Measurements from ENCODE around the gene PCDHGC5.

The PCDHGC5 gene

DNA sequence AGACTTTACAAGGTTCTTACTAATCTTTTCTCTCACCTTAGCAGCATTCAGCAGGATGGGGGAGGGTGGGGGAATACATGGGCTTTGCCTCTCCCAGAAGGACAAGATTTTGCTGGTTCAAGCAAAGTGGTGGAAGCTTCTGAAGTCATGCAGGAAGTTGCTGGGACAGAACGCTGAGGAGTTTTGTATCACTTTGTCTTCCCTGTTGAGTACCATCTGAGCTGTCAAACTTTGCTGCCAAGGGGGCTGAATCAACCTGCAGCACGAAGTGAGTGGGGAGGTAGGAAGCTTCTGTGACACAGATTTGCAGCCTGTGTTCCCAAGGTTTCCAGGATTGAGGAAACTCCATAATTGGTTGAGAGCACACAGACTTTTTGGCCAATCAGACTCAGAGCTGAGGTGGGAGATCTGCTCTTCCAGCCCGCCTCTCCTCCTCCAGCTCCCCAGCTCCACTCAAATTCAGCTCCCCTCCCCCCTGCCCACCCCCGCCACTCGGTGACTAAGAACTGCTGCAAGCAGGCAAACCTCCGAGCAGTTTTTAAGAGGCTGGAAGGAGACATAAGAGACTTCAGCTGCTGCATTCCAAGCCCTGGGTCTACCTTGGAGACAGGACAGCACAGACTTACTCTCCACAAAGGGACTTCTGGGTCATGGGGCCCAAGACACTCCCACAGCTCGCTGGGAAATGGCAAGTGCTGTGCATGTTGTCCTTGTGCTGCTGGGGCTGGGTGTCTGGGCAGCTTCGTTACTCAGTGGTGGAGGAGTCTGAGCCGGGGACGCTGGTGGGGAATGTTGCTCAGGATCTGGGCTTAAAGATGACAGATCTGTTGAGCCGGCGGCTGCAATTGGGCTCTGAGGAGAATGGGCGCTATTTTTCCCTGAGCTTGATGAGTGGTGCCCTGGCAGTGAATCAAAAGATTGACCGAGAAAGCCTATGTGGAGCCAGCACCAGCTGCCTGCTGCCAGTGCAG lies at the start of gene PCDHGC5:
Gene PCDHGC5 (plus strand): TSS at position 491 of the 971 bp plus-strand sequence. CDS start 160 bp downstream, at position 651.
- TF ChIP-seq ZNF70 (CRISPR knock-in tag; IDR thresholded peaks at IDR 0.05) = no peak
- TF ChIP-seq ISL1 (CRISPR knock-in tag; IDR thresholded peaks at IDR 0.05) = no peak
- no peak for TF ChIP-seq ZC3H10 (CRISPR knock-in tag; IDR thresholded peaks at IDR 0.05)
- TF ChIP-seq, protein P1, sequence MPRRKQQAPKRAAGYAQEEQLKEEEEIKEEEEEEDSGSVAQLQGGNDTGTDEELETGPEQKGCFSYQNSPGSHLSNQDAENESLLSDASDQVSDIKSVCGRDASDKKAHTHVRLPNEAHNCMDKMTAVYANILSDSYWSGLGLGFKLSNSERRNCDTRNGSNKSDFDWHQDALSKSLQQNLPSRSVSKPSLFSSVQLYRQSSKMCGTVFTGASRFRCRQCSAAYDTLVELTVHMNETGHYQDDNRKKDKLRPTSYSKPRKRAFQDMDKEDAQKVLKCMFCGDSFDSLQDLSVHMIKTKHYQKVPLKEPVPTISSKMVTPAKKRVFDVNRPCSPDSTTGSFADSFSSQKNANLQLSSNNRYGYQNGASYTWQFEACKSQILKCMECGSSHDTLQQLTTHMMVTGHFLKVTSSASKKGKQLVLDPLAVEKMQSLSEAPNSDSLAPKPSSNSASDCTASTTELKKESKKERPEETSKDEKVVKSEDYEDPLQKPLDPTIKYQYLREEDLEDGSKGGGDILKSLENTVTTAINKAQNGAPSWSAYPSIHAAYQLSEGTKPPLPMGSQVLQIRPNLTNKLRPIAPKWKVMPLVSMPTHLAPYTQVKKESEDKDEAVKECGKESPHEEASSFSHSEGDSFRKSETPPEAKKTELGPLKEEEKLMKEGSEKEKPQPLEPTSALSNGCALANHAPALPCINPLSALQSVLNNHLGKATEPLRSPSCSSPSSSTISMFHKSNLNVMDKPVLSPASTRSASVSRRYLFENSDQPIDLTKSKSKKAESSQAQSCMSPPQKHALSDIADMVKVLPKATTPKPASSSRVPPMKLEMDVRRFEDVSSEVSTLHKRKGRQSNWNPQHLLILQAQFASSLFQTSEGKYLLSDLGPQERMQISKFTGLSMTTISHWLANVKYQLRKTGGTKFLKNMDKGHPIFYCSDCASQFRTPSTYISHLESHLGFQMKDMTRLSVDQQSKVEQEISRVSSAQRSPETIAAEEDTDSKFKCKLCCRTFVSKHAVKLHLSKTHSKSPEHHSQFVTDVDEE (CRISPR knock-in tag; IDR thresholded peaks at IDR 0.05) = no peak
- no peak for TF ChIP-seq ZNF565 (CRISPR knock-in tag; conservative IDR thresholded peaks at IDR 0.05; ENCODE audit: low read depth)
- TF ChIP-seq ZNF8 (CRISPR knock-in tag; IDR thresholded peaks at IDR 0.05) = no peak
- TF ChIP-seq TCF4 (CRISPR knock-in tag; IDR thresholded peaks at IDR 0.05; ENCODE audit: borderline replicate concordance) = no peak
- no peak for TF ChIP-seq ZFP30 (CRISPR knock-in tag; IDR thresholded peaks at IDR 0.05)
- no peak for TF ChIP-seq OSR1 (CRISPR knock-in tag; IDR thresholded peaks at IDR 0.05)
- TF ChIP-seq, protein P2, sequence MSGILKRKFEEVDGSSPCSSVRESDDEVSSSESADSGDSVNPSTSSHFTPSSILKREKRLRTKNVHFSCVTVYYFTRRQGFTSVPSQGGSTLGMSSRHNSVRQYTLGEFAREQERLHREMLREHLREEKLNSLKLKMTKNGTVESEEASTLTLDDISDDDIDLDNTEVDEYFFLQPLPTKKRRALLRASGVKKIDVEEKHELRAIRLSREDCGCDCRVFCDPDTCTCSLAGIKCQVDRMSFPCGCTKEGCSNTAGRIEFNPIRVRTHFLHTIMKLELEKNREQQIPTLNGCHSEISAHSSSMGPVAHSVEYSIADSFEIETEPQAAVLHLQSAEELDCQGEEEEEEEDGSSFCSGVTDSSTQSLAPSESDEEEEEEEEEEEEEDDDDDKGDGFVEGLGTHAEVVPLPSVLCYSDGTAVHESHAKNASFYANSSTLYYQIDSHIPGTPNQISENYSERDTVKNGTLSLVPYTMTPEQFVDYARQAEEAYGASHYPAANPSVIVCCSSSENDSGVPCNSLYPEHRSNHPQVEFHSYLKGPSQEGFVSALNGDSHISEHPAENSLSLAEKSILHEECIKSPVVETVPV (CRISPR knock-in tag; IDR thresholded peaks at IDR 0.05) = no peak
- TF ChIP-seq, protein P3, sequence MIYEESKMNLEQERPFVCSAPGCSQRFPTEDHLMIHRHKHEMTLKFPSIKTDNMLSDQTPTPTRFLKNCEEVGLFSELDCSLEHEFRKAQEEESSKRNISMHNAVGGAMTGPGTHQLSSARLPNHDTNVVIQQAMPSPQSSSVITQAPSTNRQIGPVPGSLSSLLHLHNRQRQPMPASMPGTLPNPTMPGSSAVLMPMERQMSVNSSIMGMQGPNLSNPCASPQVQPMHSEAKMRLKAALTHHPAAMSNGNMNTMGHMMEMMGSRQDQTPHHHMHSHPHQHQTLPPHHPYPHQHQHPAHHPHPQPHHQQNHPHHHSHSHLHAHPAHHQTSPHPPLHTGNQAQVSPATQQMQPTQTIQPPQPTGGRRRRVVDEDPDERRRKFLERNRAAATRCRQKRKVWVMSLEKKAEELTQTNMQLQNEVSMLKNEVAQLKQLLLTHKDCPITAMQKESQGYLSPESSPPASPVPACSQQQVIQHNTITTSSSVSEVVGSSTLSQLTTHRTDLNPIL (CRISPR knock-in tag; IDR thresholded peaks at IDR 0.05; ENCODE audit: low read depth) = no peak
- TF ChIP-seq, protein P4, sequence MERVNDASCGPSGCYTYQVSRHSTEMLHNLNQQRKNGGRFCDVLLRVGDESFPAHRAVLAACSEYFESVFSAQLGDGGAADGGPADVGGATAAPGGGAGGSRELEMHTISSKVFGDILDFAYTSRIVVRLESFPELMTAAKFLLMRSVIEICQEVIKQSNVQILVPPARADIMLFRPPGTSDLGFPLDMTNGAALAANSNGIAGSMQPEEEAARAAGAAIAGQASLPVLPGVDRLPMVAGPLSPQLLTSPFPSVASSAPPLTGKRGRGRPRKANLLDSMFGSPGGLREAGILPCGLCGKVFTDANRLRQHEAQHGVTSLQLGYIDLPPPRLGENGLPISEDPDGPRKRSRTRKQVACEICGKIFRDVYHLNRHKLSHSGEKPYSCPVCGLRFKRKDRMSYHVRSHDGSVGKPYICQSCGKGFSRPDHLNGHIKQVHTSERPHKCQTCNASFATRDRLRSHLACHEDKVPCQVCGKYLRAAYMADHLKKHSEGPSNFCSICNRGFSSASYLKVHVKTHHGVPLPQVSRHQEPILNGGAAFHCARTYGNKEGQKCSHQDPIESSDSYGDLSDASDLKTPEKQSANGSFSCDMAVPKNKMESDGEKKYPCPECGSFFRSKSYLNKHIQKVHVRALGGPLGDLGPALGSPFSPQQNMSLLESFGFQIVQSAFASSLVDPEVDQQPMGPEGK (CRISPR knock-in tag; IDR thresholded peaks at IDR 0.05; ENCODE audit: borderline replicate concordance) = no peak
- TF ChIP-seq GLIS3 (CRISPR knock-in tag; IDR thresholded peaks at IDR 0.05) = no peak

DNA sequence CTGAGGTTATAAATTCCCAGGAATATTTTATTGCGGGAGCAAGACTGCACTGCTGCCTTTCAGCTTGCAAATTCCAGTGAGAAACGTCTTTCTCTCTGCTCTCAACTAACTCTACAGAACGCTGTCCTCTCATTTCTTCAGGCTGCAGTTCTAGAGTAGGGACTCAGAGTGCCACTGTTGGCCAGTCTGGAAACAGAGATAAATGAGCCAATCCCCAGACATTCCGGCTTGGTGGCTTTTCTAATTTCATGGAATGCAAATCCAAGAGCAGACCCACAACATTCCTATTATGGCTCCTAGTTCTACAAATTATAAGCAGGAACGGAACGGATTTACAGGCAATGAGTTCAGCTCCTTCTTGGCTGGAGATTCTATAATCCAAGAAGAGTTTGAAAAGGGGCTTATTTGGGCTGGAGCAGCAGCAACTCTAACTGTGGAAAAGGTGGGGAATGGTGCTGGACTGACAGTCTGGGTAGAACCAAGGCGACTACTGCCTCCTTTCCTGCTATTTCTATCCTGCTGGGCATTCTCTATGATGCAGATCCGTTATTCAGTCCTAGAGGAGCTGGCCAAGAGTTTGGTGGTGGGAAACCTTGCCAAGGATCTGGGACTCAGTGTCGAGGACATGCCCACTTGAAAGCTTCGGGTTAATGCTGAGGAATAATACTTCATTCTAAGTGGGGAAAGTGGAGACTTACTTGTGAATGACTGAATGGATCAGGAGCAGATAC lies 49.3 kb upstream of the PCDHGC5 start:
- TF ChIP-seq ISL1 (CRISPR knock-in tag; IDR thresholded peaks at IDR 0.05) (no peak), TCF4 (CRISPR knock-in tag; IDR thresholded peaks at IDR 0.05; ENCODE audit: borderline replicate concordance) (no peak), ZNF70 (CRISPR knock-in tag; IDR thresholded peaks at IDR 0.05) (no peak), PPARA (CRISPR knock-in tag; IDR thresholded peaks at IDR 0.05; ENCODE audit: borderline replicate concordance) (no peak), SNAI2 (CRISPR knock-in tag; IDR thresholded peaks at IDR 0.05) (no peak), ZC3H10 (CRISPR knock-in tag; IDR thresholded peaks at IDR 0.05) (no peak), ZFP30 (CRISPR knock-in tag; IDR thresholded peaks at IDR 0.05) (no peak), TOX (CRISPR knock-in tag; IDR thresholded peaks at IDR 0.05; ENCODE audit: borderline replicate concordance) (no peak), ESRRG (CRISPR knock-in tag; IDR thresholded peaks at IDR 0.05) (no peak), RARB (CRISPR knock-in tag; IDR thresholded peaks at IDR 0.05) (no peak)
- TF ChIP-seq, protein P5, sequence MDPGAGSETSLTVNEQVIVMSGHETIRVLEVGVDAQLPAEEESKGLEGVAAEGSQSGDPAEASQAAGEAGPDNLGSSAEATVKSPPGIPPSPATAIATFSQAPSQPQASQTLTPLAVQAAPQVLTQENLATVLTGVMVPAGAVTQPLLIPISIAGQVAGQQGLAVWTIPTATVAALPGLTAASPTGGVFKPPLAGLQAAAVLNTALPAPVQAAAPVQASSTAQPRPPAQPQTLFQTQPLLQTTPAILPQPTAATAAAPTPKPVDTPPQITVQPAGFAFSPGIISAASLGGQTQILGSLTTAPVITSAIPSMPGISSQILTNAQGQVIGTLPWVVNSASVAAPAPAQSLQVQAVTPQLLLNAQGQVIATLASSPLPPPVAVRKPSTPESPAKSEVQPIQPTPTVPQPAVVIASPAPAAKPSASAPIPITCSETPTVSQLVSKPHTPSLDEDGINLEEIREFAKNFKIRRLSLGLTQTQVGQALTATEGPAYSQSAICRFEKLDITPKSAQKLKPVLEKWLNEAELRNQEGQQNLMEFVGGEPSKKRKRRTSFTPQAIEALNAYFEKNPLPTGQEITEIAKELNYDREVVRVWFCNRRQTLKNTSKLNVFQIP (CRISPR knock-in tag; IDR thresholded peaks at IDR 0.05; ENCODE audit: borderline replicate concordance, low read depth) = no peak
- TF ChIP-seq, protein P3 (CRISPR knock-in tag; IDR thresholded peaks at IDR 0.05; ENCODE audit: low read depth) = no peak
- TF ChIP-seq, protein P1 (CRISPR knock-in tag; IDR thresholded peaks at IDR 0.05) = no peak
- ATAC-seq = no peak

More for the DNA sequence above, at the start of gene PCDHGC5:
- peak; percentile 66 for ATAC-seq

All from SK-N-SH treated with all-trans-retinoic acid at 6 μM for 48 hours (cell line).